ENCODE measurements around the gene COBL.

Gene COBL

DNA sequence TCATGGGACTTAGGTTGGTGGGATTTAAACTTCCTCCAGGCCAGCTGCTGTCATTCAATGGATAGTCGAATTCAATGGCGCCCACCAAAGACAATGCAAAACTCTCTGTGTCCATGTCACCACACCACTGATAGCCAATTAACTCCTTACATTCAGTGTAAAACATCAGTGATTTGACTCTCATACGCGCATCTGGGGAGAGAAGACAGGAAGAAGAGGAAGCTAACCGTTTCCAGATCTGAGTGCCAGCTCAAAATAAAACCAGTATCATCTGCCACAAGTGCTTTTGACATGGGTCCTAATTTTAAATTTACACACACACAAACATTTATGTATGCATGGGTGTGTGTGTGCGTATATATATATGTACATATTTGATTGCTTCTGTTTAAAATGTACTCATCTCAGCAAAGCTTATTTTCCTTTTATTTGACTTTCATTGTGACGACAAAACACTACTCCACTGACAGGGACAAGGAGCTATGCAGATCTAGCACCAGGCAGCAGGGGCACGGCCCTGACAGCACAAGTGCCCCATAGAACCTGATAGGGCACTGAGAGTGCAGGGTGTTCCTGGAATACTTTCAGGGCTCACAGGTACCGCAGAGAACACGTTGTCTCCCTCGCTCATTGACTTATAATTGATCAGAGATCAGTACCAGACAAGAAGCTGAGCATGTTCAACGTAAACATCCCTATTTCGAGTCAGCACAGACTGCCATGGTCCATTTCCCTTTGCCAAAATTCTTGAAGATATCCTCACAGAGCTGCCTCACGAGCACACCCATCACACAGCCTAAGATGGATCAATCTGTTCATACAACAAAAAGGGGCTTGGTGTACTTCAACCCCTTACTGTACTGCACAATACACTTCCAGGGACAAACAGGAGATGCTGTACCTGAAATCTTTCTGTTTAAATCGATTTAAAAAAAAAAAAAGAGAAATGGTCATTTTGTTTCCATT, 176.1 kb downstream of the COBL start:
- DNase-seq, result no peak

DNA sequence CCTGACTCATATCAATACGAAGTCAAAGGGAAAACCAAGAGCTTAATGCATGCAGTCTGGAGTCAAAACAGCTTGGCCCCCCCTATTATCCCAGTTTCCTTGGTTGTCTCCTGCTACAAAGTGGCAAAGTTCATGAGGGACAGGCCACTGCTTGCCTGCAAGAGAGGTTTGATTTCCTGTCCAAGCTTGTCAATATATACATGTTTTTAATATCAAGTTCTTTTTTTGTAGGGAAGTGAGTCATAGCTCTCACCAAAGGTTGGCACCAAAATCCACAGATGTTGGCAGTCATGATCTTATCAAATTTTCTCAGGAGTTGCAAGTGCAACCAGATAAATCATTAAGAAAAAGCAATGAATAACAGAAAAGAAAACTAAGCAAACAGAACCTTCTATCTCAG, 176.8 kb downstream of the COBL start:
- DNase-seq, result no peak

DNA sequence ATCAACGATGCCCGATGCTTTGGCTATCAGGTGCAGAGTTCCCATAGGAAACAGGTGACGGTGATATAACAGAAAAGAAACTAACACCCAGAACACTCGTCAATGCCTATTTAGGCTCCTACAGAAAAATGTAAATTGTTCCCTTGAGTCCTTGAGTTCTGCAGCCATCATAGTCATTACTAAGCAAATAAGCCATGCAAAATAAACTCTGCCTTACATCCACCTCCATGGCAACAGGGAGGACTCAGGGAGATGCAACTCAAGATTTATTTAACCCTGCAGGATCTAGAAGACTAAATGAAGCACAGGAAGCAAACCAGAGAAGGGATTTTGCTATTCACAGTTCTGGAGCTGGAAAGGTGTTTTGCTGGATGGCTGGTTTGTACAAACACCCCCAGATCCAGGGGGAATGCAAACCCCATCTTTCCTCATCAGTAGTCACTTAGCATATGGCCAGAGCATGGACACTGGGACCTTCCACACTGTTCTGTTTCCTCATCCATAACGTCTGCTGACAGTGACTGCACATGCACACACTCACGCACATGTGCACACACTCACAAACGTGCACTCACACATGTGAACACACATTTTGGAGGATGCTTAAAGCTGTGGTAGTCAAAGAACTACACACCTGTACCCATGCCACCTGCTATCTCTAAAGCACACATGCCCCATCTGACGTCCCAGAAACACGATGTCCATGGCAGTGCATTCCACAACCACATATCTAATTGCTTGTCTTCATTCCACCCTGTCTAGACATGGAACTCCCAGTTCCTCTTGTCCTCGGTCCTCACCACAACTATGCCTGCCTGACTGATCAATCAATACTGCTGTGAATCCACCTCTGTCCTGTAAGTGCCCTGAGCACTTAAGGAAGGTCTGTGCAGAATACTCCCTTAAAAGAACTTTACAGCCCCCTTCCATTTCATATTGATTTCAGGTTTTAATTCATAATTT, 178.2 kb downstream of the COBL start:
- no peak for DNase-seq

GRCh38 chr7:51135576-51135975, 181.0 kb downstream of the COBL start:
- DNase-seq, result no peak

- no peak for DNase-seq
These were observed 182.6 kb downstream of the COBL start for GRCh38 chr7:51134013-51134441.

GRCh38 chr7:51132661-51133060, 183.9 kb downstream of the COBL start:
- no peak for DNase-seq

GRCh38 chr7:51129527-51130472, 186.8 kb downstream of the COBL start:
- DNase-seq, result no peak

GRCh38 chr7:51128545-51129435, 187.8 kb downstream of the COBL start:
- no peak for DNase-seq

DNA sequence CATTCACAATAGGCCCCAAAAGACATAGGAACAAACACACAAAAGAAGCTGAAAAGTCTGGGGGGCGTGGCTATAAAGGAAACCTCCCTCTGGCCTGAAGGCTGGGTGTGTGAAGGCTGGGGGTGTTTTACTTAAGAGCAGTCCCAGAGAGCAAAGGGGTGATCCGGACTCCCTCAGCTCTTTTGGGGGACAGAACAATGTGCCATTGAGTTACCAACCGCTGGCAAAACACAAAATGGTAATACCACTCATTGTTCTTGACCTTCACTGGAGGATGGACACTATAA, 189.0 kb downstream of the COBL start:
- no peak for DNase-seq

- DNase-seq, result no peak
These were observed 189.6 kb downstream of the COBL start for GRCh38 chr7:51126813-51127617.

- no peak for DNase-seq
These were observed 190.3 kb downstream of the COBL start for GRCh38 chr7:51126324-51126723.

DNA sequence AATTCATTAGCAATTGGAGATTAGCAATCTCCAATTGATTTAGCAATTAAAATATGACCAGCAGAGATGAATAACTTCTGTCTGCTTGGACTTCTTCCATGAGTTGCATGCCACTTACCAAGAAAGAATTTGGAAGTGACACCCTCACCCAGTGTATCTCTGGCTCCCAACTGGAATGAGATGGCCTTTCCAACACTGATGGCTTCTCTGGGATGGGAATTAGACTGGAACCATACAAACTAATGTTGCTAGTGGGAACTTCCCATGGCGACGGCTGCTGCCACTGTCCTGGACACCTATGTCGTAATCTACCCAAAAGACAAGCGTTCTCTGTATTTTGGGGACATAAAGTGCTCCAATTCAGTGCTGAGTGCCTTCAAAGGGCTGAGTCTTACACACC, 192.3 kb downstream of the COBL start:
- no peak for DNase-seq

DNA sequence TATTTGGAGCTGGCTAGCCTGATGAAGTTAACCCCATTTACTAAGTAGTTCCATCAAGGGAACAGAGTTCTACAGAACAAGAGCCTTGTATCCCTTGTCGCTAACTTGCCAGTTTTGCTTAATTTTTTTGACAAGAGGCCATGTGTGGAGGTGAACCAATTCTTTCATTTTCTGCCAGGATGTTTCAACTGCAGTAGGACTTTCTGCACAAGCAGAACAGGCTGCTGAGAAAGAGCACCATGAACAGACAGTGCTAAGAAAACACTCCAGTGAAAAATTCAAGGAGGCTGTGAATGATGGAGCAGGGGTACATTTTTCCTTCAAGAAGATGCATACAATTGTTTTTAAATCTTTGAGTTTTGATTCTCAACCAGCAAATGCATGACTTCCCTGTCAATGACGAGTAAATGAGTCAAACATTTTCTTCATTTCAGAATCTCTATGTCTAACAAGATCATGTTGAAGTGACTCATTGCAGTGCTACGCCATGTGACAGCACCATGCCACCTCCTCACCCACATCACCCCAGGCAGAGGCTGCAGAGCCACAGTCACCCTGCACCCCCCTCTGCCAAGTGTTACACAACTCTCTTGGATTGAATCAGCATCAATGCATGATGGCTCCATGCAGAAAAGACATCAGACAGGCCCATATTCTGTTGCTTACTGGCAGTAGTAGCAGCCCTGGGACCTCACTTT, 193.1 kb downstream of the COBL start:
- DNase-seq, result peak in 1 of 2 donors; percentile 66

DNA sequence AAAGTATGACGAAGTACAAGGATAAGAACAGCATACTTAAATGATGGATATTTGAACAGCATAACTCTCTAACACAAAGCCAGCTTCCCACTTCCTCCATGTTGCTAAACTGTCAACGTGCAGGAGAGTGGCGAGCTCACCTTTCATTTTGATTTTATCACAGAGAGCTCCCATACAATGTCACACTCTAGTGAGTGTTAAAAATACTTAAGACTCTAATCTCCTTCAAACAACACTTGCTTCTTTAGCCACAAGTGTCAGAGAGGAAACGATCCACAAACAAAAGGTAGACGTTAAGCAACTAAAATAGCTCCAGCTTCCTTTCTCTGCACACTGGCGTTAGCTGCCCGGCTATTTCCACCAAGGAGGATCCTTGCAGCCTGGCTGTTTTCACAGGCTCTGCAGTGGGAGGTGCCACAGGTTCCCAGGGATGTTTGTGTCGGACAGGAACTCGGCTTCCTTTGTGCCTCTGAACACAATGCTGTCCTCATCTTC, 194.6 kb downstream of the COBL start:
- DNase-seq, result no peak

DNA sequence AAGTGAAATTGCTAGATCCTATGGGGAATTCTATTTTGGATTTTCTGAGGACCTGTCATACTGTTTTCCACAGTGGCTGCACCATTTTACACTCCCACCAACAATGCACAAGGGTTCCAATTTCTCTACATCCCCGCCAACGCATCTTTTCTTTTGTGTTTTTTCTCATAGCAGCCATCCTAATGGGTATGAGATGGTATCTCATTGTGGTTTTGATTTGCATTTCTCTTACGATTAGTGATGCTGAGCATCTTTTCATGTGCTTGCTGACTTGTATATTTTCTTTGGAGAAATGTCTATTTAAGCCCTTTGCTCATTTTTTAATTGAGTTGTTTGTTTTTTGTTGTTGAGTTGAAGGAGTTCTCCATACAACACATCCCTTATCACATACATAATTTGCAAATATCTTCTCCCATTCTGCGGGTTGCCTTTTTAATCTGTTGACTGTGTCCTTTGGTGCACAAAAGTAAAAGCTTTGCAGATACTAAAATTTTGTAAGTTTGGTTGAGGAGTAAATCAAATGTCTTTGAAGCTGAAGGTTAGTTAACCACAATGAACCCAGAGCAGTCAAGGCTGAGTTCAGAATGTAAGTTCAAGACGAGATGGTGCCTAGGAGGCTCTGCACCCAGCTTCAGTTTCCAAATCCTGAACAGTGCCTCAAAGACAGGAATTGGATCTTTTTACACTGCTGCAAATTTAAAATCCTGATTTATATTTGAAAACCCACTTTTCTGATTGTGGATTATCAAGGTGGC, 195.4 kb downstream of the COBL start:
- no peak for DNase-seq

DNA sequence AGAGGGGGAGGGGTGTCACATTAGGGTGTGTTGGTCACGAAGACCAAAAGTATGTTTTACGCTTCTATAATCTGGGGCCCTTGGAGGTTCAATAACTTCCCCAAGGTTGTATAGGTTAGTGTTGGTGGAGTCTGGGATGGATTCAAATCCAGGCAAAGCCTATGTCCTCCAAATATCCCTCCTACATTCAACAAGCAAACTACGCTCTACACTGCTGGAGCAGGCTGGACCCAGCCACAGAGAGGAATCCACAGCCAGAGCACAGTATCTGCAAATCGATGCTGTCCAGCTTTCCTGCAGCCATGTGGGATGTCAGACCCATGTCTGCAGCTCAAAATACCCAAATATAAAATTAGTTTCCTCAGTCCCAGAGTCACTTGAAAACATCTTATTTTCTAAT, 198.0 kb downstream of the COBL start:
- no peak for DNase-seq

DNA sequence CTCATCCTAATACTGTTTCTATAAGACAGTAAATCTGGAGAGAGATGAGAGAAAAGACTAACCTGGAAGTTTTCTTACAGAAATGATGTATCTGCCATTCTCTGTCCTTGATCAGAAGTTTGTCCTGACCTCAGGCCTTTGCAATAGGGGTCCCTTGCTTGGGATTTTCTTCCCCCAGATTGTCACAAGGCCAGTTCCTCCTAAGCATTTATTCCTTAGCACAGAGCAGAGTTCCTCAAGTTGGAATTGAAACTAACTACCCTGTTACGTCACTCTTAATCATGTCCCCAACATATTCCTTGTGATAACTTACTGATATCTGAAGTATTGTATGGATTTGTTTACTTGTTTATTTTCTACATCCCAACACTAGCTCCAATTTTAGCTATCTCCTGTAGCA, 202.1 kb downstream of the COBL start:
- DNase-seq, result no peak

DNA sequence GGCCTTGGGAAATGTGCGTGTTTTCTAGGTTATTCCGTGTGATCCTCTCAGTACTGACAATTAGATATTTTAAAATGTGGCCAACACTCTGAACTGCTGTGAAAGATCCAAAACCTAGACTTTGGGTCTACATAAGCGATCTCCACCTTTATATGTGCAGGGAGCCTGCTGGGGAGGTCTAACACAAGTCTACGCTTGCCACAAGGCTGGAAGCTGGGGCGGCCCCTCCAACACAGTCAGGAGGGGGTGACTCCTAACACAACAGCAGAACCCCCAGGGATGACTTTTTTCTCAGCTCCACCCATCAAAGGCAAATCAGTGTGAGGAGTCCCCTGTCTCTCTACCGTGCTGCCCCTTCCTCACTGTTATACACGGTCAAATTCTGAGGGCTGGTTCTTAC, 202.6 kb downstream of the COBL start:
- DNase-seq, result no peak

DNA sequence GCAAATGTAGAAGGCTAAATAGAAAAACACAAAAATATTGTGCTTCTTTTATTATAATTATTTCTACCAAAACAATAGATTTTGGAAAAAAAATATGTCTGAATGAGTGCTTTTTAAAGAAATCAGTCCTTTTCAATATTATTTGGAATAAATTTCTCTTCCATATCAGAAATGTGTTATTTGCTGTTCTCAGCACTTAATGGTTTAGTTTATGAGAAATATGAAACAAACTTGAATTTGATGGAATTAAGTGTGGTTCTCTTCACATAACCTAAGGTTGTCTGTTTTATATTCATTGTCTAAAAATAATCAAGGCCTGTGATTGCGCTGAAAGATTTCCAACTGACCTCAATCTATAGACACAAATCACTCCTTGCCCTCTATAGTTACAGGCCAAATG, 203.0 kb downstream of the COBL start:
- DNase-seq, result no peak

All from hippocampal formation (tissue), 2 donors.